Left renal cortex interstitium (tissue), 4 donors: ENCODE results near the gene FEM1C. TPM values are rescaled to one million over a fixed set of nuclear protein-coding genes. Genes with fewer than 3 reads are reported as not detected.
A peak's percentile ranks its signal among the peaks of the same experiment; 100 is the strongest.

ENCODE experiments used
- DNase-seq, 4 donors: peaks; one replicate each; pipeline ENCODE4 v3.0.0-alpha.2; 2013; ENCODE audit warnings: low read depth in 4 of 4, low spot score in 2 of 4, missing footprints in 1 of 4
- polyA plus RNA-seq, 4 donors: library from polyadenylated mRNA; unstranded; fragments of 120-200 nt; gene quantifications; one replicate each; pipeline ENCODE4 v1.2.1, GENCODE V29; 2013; ENCODE audit not compliant: insufficient read length in 4 of 4

FEM1C gene
- polyA plus RNA-seq, 4 donors: 19.6 to 22.1 (median 21.1) TPM

DNA sequence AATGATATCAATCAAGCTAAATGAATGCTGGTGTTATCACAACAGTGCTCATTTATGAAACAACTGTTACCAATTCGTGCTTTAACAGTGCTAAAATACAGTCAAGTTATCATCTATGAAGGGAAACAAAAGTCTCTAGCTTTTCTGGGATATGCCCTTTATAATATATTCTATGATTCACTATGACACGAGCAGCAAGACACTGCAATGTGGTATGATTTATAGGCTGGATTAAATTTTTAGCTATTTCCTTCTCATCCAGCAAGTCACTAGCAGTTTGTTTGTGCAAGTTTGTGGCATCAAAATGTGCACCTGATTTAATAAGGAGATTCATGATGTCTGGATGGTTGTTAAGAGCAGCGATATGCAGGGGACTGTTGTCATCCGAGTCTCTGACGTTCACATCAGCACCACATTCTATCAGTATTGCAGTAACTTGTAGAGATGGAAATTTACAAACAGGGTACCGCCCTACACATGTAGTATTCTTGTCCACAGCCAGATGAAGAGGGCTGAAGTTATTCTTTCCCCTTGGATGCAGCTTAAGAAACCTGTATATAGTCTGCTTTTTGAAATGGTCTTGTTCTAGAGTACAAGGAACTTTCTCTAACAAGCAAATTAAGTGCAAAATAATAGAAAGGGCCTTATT, 20.3 kb downstream of the FEM1C start:
- no peak for DNase-seq

- no peak for DNase-seq
Measured at GRCh38 chr5:115522832-115523403, 21.7 kb downstream of the FEM1C start.

DNA sequence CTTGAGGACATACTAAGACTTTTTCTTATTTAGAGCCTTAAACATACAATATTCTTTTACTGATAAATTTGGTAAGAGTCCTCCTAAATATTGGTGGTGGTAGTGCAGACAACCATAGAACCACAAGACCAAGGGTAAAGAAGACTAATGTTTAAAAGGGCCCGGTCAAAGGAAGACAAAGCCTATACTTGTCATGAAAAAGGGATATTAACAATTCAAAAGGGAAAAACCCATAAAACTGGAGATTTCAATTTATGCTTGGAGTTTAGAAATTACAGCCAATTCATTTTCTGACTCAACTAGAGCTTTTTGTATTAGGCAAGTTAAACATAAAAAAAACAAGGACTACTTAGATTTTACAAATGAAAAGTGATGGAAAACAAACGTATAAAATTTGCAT, 24.4 kb downstream of the FEM1C start:
- no peak for DNase-seq

DNA sequence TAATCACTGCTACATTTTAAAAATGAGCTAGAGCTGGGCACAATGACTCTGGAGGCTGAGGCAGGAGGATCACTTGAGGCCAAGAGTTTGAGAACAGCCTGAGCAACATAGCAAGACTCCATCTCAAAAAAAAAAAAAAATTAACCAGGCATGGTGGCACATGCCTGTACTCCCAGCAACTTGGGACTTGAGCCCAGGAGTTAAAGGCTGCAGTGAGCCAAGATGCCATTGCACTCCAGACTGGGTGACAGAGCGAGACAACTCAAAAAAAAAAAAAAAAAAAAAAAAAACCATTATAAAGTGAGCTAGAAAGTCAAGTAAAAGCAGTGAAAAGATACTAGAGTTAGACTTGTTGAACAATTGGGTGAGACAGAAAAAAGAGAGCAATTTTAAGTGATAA, 28.2 kb downstream of the FEM1C start:
- DNase-seq: no peak

DNA sequence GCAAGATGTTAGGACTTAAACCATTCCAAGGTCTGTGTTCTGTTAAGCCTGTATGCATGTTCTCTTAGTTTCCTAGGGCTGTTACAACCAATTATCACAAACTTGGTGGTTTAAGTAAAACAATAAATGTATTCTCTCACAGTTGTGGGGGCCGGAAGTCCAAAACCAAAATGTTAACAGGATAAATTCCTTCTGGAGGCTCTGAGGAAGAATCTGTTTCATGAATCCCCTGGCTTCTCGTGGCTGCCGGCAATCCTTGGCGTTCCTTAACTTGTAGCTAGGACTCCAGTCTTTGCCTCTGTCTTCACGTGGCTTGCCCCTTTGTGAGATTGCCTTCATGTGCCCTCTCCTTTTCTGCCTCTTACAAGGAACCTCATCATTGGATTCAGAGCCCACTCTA, 30.4 kb downstream of the FEM1C start:
- DNase-seq: no peak

DNA sequence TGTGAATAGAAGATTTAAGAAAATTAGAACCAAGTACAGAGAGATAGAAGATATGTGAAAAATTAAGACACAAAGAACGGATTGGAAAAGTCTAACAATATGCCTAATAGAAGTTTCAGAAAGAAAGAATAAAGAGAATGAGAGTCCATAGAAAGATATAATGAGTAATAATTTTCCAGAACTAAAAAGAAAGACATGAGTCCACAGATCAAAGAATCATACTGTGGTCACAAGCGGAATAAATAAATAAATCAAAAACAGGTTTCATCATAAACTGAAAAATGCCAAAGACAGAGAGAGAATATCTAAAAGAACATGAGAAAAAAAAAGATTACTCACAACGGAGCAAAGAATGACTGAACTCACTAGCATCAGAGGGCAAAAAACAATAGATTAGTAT, 32.9 kb downstream of the FEM1C start:
- no peak for DNase-seq

- no peak for DNase-seq
Measured at GRCh38 chr5:115510145-115510645, 34.4 kb downstream of the FEM1C start.

DNA sequence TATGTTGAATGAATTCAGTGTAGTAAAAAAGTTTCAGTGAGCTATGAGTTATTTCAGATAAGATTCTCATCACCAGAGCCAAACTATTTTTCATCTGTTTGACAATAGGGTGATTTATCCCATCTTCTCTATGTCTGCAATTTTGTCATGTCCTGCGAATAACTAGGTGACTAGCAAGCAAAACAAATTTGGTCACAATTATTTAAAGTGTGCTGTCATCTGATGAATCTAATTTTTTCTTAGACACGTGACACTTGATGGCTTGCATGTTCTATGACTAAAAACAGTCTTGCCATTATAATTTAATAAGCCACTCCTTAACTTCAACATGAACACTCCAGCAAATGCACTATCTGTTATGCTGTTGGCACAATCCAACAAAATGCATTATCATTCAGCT, 35.0 kb downstream of the FEM1C start:
- no peak for DNase-seq

DNA sequence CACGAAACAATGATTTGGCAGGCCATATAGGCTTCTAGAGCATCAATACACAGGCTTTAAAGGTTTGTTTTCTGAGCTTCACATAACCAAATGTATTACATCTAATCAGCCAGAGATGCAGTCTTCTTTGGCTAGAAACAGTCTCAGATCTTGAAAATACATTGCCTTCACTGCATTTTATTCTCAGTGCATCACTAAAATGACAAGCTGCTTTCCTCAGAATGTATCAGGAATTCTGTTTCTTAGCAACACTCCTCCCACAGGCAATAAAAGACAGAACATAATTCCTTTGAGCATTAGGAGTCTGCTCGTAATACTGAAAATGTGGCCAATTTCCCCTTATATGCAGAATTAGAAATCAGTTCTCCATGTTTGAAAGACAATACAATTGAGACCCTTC, 36.9 kb downstream of the FEM1C start:
- peak in 2 of 4 donors; percentile 5 to 31 for DNase-seq

- DNase-seq: no peak
Measured at GRCh38 chr5:115503420-115503819, 41.2 kb downstream of the FEM1C start.

GRCh38 chr5:115501464-115502210, 42.9 kb downstream of the FEM1C start:
- DNase-seq: no peak

- no peak for DNase-seq
Measured at GRCh38 chr5:115500225-115500624, 44.4 kb downstream of the FEM1C start.

DNA sequence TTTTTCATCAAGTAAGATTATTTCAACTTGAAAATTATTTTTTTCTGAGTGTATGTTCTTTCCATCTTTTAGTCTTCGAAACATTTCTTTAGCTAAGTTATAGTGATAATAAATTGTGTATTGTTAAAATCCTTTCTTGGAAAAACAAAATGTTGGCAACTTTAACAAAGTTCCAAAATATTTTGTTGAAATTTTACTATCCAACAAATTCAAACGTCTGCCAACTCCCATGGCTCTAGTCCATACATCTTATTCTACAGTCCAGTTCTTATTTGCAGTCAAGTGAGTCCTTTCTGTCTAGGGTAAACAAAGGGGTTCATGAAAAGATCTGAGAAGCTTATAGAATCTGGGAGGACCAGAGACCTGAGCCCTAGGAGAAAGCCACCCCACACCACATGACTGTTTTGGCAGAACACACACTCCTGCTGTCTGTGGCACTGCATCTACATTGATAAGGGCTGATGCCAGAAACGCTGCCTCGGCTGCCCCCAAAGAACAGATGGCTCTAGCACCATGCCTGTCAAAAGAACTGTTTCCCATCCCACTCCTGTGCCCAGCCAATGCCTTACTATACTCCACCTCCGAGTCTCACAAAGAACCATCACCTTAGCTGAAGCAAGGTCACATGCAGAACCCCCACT, 47.5 kb downstream of the FEM1C start:
- no peak for DNase-seq

GRCh38 chr5:115494570-115495289, 49.8 kb downstream of the FEM1C start:
- no peak for DNase-seq

- no peak for DNase-seq
Measured at GRCh38 chr5:115490596-115490995, 54.0 kb downstream of the FEM1C start.

DNA sequence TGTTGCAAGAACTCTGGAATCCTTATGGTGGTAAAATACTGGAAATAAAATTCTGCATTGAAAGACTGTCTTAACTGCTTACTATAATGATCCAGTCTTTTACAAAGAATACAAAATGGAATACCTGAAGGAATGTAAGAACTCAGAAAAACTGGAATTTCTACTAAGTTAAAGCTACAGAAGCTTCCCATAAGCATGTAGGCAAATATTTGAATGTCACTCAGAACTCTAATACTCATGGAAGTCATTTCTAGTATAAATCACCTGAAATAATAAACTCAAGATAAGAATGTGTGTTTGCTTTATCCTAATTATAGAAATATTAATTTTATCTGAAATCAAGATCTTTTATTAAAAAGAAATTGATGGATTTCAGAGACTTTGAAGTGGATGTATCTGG, 54.8 kb downstream of the FEM1C start:
- no peak for DNase-seq

GRCh38 chr5:115487756-115488155, 56.8 kb downstream of the FEM1C start:
- DNase-seq: no peak

- DNase-seq: no peak
Measured at GRCh38 chr5:115487168-115487567, 57.4 kb downstream of the FEM1C start.

DNA sequence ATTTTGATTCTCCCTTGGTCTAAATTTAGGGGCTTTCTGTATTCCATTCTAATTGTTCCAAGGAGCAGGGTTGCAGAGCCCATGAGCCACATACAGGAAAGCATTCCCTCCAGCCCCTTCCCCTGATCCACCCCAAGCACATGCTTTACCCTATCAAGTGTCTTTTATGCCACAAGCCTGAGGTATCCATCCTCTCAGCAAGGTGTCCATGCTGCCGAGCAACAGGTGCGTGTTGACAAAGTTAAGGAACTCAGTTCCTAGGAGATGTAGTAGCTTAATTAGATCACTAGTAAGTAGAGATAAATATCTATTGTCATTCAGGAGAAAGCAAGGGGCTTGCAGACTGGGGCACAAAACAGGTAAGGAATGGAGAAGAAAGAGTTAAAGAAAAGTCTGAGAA, 57.8 kb downstream of the FEM1C start:
- DNase-seq: no peak

- no peak for DNase-seq
Measured at GRCh38 chr5:115484368-115484767, 60.2 kb downstream of the FEM1C start.

DNA sequence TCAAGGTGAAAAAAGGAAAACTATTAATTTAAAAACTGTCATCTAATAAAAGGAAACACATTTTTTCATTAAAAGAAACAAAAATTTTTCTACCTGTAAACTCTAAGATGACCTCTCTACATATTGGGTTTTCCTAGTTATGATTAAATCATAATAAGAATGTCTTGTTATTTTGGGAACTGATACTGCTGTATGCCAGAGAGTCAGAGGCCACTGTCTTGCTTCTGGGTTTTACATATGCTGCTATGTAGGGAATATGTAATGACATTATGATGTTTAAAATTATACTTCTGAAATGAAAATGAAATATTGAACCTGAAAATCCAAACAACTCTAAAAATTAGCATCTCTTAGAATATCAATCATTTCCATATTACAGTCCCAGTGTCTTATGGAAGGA, 63.7 kb downstream of the FEM1C start:
- no peak for DNase-seq
